Ramos (cell line): ENCODE results near the gene IGFBP2.

Experiments used
- in situ Hi-C: fragments of 300-500 bp; cut with MboI; formaldehyde crosslinking; loops from one replicate; pipeline ENCODE4 v1.14.3; 2022; ENCODE audit warnings: low sequenced_read_pairs; ENCODE audit not compliant: unreplicated experiment

The IGFBP2 gene

DNA sequence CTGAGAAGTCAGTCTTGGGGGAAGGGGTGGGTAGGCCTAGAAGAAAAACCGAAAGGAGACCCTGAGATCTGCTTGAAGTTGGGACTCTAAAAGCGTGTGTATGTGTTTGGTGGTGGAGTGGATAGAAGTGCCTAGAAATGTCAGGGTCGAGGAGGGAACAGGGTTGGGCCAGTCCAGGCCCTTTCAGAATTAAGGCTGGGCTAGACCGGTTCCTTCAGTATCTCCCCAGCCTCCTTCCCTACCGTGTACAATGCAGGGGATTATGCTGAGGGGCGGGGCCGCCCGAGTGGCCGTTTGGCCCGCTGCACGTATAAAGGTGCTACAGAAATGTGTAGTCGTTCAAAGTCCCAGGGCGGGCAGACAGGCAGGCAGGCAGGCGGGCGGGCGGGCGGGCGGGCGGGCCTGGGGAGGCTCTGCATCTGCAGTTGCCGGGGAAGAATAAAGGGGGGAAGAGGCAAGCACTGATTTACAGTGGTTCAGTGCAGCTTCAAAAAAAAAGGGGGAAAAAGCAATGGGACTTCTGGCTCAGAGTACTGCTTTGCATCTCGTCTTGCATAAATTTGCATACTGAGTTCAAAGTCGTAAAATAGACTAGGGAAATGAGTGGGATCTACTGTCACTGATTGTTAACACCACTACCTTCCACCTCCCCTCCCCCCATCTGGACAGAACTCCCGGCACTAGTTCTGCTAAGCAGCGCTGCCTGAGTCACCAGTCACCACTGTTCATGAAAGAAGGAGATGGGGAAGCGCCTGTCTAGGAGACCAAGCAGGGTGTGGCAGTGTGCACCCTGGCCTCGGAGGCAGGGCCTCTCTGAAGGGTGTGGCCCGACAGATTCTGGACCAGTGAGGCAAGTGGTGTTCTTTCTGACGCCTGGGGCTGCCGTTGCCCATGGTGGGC, 3.6 kb downstream of the IGFBP2 start:
- in situ Hi-C loops: no loop called here

DNA sequence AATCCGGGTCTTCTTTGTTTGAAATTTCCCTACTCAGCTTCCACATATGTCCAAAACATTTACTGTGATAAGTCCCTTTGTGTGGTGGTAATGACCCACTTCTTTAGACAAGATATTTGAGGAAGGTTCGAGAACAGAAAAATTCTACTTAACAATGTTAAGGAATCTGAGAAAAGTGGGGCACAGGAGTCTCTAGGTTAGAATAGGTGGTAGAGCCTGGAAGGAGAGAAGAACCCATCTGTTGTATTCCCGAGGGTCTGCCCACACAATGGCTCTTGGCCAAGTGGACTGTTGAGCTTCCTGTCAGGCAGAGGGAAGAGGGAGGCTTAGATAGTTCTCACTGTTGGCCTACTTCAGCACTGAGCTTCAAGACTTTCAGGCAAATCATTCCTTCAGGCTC, 4.3 kb downstream of the IGFBP2 start:
- in situ Hi-C loops: no loop called here

DNA sequence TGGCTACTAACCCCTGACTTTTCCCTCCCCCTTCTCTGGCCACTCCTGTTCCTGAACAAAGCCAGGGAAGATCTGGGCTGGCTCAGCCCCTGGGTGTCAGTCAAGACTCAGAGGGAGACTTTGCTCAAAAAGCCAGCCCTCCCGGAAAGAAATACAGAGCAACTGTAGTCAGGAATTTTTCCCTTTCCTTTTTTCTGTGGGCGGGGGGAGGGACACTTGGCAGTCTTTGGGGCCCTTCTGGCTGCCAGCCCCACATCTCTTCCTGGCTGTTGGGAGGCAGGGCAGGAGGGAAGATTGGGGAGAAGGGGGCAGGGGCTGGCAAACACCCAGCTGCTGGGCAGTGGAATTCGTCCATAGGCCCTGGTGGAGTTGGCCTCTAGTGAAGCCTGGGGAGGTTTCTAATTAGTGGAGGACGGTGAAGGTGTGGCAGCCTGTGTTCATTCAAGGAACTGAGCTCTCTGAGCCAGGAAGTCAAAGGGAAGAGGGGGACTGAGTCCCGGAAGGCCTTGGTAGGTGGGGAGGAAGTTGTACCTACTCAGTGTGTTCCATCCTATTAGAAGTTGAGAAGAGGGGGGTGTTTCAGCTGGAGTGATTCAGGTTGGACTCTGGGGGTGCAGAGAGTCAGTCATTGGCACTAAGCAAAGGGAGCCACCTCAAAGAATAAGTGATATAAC, 10.9 kb downstream of the IGFBP2 start:
- in situ Hi-C loops: no loop called here

DNA sequence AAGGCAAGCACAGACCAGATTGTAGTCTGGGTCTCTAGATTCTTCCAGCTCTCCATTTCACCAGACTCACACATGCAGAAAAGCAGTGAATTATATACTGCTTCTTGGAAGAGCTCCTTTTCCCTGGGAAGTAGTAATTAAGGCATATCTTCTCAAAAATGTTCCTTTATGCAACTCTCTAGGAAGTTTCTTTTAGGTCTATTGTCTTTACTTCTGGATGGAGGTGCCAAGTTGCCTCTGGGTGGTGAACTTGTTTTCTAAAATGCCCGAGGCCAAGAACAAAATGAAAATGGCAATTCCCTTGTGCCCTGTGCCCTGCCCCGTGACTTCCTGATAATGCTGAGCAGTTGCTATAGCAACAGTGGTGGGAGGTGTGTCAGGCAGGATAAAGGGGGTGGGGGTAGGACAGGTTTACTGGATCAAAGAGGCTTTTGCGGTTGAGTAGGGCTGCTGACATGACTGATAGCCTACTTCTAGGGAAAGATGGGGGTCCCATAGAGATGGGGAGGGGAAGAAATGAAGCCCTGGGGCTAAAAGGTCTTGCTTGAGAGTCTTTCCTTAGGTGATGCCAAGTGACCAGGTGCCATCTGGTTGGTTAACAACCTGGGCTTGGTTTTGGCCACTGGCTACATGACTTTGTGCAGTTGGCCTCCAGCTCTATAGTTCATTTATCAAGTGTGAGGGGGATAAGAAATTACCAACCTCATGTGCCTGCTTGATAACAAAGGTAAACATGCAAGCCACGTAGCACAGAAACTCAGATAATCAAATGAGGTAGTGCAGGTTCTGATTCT, 11.8 kb downstream of the IGFBP2 start:
- in situ Hi-C loops: no loop called here

DNA sequence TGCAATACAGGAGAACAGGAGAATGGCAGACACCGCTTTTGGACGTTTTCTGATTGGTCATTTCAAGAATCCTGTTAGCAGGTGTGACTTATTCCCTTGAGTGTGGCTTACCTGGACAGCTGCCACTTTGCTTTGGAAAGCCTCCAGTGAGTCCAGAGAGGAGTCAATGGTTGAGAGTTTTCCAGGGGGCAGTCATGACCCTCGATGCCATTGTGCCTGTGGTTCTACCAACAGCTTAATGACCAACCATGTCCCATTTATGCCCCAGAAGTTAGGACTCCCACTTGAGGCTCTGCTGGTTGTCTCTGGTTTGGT, 12.4 kb downstream of the IGFBP2 start:
- in situ Hi-C loops: no loop called here

DNA sequence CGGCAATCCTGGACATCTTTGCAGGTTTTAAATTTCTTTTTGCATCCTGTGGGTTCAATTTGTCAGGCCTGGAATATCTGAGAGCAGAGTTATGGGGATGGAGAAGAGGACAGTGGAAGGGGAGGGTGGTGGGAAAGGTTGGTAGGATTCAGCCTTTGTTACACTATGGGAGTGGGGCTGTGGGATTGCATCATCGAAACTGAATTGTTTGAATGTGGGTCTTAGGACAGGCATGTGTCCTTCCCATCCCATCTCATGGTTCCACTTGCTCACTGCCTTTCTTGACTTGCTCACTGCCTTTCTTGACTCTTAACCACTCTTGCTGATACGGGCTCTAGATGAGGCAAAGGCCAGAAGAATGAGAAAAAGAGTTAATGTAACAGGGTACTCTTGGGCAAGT, 12.9 kb downstream of the IGFBP2 start:
- in situ Hi-C loops: no loop called here

DNA sequence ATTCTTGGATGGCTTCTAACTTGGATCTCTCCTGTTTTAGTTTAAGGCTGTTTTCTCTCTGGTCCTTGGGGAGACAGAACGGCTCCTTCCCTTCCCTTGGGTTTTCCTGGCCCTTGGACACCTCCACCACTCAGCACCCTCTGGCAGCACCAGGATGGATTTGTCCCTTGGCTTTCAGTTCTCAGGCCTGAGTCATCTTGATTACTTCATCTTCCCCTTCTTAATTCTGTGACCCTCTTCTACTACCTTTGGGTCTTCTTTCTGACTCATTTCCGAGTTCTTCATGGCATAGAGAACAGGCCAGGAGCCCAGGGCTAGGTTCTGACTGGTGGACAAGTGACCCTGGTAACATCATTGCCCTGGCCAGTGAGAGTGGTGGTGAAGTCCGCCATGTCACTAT, 14.9 kb downstream of the IGFBP2 start:
- in situ Hi-C loops: no loop called here

DNA sequence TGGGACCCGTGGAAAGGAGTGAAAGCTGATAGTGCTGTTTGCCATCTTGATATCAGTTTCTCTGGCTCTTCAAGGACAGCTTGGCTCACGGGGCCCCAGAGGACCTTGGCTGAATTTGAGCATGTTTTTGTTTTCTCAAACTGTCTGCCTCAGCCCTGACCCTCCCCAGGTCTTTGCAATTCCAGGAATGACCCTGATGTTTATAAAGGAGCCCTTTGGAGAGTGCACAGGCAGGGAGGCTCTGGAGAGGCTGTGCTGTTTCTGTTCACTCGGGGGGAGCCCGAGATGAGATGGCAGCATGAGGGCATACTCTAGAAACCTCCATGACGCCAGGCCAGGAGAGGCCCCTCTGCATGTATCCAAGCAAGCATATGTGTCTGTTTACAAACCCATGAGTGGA, 16.4 kb downstream of the IGFBP2 start:
- in situ Hi-C loops: no loop called here

DNA sequence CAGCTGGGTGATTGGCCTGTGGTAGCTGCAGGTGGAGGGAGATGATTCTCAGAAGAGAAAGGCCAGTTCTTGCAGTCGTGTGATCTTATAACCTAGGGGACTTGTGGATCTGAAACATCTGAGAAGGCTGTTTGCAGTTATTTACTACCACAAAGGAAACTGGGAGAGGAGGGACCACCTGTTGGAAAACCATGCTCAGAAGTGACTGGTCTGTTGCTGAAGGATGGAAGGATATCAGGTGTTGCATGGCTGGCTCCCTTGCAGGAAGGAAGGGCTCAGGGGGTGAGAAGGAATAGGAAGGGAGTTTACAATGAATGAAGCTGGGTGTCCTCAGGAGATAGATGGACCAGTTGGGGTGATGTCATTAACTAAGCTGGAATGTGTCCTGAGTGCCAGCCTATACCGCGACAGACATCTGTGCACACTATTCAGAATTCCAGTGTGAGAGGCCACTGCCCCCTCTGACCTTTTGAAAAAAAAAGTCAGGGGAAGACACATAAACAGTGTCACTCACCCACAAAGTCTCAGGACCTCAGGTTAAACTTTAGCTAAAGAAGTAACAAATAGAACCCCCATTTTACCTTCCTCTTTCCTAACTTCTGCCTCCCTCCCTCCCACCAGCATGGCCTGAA, 17.5 kb downstream of the IGFBP2 start:
- in situ Hi-C loops: loop anchor here (25.0 kb wide), 1 partner anchor 438 kb away; no protein-coding TSS in a partner anchor

DNA sequence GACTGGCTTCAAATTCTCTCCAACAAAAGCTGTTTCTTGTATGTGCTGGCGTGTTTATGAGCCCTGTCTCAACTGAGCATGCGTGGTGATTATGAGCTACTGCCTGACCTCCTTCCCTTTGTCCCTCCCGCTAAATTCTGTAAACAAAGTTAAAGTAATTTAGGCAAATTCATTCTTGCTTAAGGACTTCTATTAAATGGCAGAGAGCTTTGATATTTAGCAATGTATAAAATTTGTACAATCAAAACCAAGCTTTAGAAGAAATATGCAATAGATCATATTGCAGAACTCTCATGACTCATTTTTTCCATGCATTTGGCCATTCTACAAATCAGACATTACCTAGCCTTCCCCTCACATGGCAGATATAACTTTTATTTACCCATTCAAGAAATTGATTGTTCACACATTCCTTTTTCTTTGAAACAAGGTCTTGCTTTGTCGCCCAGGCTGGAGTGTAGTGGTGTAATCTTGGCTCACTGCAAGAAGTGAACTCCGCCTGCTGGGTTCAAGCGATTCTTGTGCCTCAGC, 18.2 kb downstream of the IGFBP2 start:
- in situ Hi-C loops: loop anchor here (25.0 kb wide), 1 partner anchor 439 kb away; no protein-coding TSS in a partner anchor

DNA sequence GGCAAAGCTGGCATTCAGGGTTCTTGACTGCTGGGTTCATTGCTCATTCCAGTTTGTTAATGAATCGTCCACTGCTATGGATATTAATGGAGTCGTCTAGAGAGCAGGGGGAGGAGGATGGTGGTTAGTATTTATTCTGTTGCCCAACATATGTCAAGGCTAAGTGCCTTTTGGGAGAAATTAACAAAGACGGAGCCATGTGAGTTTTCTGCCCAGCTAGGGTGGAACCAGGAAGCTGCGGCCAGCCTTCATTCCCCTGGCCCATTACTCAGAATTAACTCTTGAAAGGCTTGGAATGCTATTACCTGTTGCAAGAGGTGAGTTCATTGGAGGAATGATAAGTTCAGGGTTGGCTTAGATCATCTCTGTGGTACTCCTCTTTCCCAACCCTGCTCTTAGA, 19.3 kb downstream of the IGFBP2 start:
- in situ Hi-C loops: loop anchor here (25.0 kb wide), 1 partner anchor 440 kb away; no protein-coding TSS in a partner anchor

DNA sequence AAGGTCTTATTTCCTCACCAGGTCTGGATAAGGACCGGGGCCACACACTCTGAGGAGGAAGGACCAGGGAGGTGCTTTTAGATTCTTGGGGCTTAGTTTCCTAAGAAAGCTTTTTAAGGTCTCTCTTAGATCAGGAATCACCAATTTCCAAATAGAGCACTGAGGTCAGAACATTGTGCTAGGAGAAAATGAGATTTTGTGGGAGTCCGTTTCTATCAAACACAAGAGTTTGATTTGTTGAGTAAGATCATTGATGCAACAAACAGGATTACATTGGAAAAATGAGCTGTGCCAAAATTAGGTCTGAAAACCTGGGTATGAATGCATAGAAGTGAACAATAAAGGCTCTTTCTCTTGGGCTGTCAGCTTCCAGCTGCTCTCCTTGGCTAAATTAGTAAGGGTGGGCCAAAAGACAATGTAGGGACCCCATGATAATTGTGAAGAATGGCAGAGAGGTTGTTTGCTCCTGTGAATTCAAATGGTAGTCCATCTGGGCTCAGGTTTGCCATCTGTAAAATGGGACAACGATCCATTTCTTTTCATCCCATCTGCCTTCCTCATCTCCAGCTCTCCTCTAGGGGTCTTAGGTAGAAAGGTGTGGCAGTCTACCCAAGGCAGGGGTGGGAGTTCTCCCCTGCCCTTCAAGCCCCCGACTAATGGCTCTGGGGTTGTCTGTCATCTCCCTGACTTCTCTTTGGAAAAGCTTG, 20.0 kb downstream of the IGFBP2 start:
- in situ Hi-C loops: loop anchor here (25.0 kb wide), 1 partner anchor 441 kb away; no protein-coding TSS in a partner anchor

DNA sequence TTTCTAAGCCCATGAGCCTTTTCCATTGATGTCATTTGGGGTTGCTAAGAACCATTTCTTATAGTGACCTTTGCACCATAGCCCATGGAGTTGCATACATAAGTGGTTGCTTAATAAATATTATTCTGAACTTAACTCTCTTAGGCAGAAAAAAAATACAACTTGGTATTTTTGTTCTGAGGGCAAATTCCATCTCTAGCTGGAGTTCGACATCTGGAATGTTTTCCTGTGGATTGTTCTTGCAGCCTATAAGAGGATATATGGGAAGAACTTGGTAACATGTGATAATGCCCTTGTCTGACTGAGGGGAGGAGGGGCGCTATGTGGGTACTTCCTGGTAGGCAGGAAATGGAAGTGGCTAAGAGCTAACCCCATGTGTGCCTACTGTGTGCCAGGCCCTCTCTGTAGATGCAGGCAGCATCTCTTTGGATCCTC, 20.7 kb downstream of the IGFBP2 start:
- in situ Hi-C loops: loop anchor here (25.0 kb wide), 1 partner anchor 442 kb away; no protein-coding TSS in a partner anchor

DNA sequence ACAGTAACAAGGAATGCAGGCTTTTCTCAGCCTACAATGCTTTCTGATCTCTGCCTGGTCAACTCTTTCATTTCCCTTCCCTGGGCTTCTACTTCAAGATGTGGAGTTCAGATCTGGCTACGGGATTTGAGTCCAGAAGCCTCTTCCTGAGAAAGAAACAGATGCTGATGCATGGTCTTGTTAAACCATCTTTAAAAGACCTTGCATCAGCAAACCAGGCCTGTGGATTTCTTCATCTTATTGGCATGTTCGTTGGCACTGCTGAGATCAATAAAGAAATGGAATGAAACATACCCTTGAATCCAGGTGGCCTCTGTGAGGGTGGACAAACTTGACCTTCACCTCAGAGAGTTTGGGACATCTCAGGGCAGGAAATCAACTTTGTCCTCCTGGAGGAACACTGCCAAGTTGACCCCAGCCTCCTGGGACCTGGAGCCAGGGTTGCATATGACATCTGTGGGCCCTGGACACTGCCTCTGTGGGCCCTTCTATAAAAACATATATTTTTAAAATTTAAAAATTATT, 21.4 kb downstream of the IGFBP2 start:
- in situ Hi-C loops: loop anchor here (25.0 kb wide), 1 partner anchor 442 kb away; no protein-coding TSS in a partner anchor

DNA sequence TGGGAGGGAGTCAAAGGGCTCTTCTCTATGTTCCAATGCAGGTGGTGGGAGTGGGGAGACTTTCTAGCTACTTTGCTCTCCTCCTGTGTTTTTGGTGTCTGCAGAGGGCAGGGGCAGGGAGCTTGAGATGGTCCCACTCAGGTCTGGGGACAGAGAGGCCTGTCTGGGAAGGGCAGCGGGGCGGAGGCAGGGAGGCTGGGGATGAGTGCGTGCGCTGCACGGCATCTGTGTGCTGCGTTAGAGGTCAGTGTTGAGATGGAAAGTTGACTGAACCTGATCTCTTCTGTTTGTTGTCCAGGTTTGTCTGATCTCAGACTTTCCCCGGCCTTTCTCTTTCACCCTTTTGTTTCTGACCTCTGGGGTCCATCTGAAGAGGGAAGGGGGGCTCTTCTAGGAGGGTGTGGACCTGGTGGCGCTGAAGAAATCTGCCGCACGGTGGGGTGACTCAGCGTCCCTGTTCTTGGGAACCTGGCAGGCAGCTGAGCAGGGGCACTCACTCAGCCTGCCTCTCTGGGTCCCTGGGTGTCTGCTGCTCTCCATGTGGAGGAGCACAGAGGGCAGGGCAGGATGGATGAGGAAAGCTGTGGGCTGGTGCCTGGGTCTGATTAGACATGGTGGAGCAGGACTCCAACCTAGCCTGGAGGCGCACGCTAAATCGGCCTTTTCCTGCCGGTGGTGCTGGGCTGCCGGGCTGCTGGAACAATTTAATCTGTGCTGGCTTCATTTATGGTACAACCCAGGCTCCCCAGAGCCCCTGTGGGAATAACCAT, 24.1 kb downstream of the IGFBP2 start:
- in situ Hi-C loops: loop anchor here (25.0 kb wide), 1 partner anchor 445 kb away; no protein-coding TSS in a partner anchor

DNA sequence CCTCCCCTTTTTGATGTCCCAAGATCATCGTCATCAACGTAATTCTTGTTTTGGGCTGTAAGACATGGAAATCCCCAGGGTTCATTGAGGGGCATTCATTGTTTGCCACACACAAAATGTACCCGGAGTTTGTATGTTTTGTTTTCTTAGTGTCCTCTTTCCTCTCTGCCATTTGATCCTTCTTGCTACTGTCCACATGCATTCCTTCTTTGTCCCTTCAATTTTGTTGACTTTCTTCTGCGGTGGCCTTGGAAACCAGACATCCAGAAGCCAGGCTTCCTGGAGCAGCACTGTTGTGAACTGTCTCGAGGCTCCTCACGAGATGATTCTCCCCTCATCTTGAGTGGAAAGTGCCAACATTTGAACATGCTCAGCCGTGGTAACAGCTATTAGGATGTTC, 24.8 kb downstream of the IGFBP2 start:
- in situ Hi-C loops: loop anchor here (25.0 kb wide), 1 partner anchor 446 kb away; no protein-coding TSS in a partner anchor

DNA sequence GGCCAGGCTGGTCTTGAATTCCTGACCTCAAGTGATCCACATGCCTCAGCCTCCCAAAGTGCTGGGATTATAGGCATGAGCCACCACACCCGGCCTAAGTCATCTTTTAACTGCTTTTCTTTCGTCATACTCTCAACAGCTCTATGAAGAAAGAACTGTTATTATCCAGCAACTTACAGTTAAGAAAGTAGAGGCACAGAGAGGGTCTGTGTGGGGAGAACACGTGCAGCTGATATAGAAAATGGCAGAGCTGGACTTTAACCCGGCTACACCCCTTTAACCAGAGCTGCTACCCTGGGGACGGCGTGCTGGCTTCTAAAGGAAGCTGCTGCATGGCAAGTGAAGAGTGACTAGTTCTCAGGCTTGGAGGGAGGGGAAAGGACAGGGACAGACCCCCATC, 25.5 kb downstream of the IGFBP2 start:
- in situ Hi-C loops: loop anchor here (25.0 kb wide), 1 partner anchor 446 kb away; no protein-coding TSS in a partner anchor

DNA sequence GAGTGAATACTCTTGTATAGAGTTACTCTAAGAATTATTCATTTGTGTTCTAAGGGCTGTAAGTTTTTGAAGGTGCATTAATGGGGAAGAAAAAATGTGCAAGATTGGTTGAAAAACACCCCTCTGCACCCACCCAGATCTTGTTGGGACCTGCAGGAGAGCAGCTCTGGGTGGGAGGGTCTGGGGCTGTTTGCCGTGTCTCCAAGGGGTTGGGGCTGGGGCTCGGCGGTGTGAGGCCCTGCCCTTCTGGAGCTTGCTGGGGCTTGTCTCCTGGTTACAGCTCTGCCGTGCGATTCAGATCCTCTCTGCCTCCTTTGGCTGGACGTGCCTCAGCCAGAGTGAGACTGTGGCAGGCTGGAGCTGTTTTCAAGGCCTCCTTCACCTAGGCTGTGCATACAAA, 26.1 kb downstream of the IGFBP2 start:
- in situ Hi-C loops: loop anchor here (25.0 kb wide), 1 partner anchor 447 kb away; no protein-coding TSS in a partner anchor
